ENCODE measurements around the gene ADAMTS7. TPM values are rescaled to one million over a fixed set of nuclear protein-coding genes. Genes with fewer than 3 reads are reported as not detected.

Gene ADAMTS7
- total and polyA plus RNA-seq, 2 of the 13 experiments (the other 11 are each of a cell fraction or from before 2014, with no cell fraction given), result 0.09 to 0.12 TPM

- TF ChIP-seq ZBTB7B (CRISPR knock-in tag; IDR thresholded peaks at IDR 0.05) (0 out of 2 replicates have a peak, but pooled peaks have one; percentile 21), POLR2G (IDR thresholded peaks at IDR 0.05; ENCODE audit: low read depth, low read length) (no peak), RCOR2 (CRISPR knock-in tag; IDR thresholded peaks at IDR 0.05) (peak; percentile 45; the same call in 1 of the 2 replicates), HNF4A (CRISPR knock-in tag; IDR thresholded peaks at IDR 0.05) (no peak), ZNF160 (CRISPR knock-in tag; IDR thresholded peaks at IDR 0.05) (no peak), YEATS2 (CRISPR knock-in tag; IDR thresholded peaks at IDR 0.05; ENCODE audit: borderline replicate concordance) (no peak), ZBTB34 (CRISPR knock-in tag; IDR thresholded peaks at IDR 0.05) (no peak), ZNF569 (CRISPR knock-in tag; IDR thresholded peaks at IDR 0.05; ENCODE audit: borderline replicate concordance) (no peak), ZNF235 (CRISPR knock-in tag; IDR thresholded peaks at IDR 0.05; ENCODE audit: borderline replicate concordance) (no peak), FOXC1 (CRISPR knock-in tag; IDR thresholded peaks at IDR 0.05; ENCODE audit: borderline replicate concordance) (no peak), ZNF773 (CRISPR knock-in tag; IDR thresholded peaks at IDR 0.05; ENCODE audit: borderline replicate concordance) (no peak), HDAC2 (CRISPR knock-in tag; IDR thresholded peaks at IDR 0.05) (peak; percentile 53; the same call in 1 of the 2 replicates), ZNF431 (CRISPR knock-in tag; IDR thresholded peaks at IDR 0.05; ENCODE audit: borderline replicate concordance, low read depth) (no peak), CSRNP1 (CRISPR knock-in tag; IDR thresholded peaks at IDR 0.05) (no peak), SAP130 (CRISPR knock-in tag; IDR thresholded peaks at IDR 0.05; ENCODE audit: low read depth) (peak; percentile 36; the same call in 1 of the 2 replicates), TP53 (CRISPR knock-in tag; conservative IDR thresholded peaks at IDR 0.05) (no peak), ZNF687 (CRISPR knock-in tag; IDR thresholded peaks at IDR 0.05) (peak; percentile 54; the same call in 1 of the 2 replicates), AGO1 (IDR thresholded peaks at IDR 0.05; ENCODE audit: low read depth, low read length, poor library complexity, severe bottlenecking) (no peak), ZSCAN25 (CRISPR knock-in tag; IDR thresholded peaks at IDR 0.05) (no peak), ZNF414 (CRISPR knock-in tag; IDR thresholded peaks at IDR 0.05) (no peak), ZFP1 (CRISPR knock-in tag; IDR thresholded peaks at IDR 0.05) (peak; percentile 57; the same call in 1 of the 2 replicates)
Measured at GRCh38 chr15:78859971-78860719, 48.9 kb upstream of the ADAMTS7 start (continued).
